Brain microvascular endothelial cell (primary cell): ENCODE results near the gene MAML2.

ENCODE experiments used
- DNase-seq: peaks from one replicate; pipeline ENCODE4 v3.0.0-alpha.2; 2020
- H3K27ac ChIP-seq: fragments of 250-450 bp; sonication (Bioruptor Pico); 2 replicates; pipeline ENCODE4 v1.5.1; 2020; ENCODE audit warnings: mild to moderate bottlenecking, moderate library complexity
- H3K27me3 ChIP-seq: fragments of 250-450 bp; sonication (Bioruptor Pico); replicated peaks from 2 replicates; pipeline ENCODE4 v1.5.1; 2020; ENCODE audit warnings: mild to moderate bottlenecking
- H3K36me3 ChIP-seq: fragments of 250-450 bp; sonication (Bioruptor Pico); replicated peaks from 2 replicates; pipeline ENCODE4 v1.5.1; 2020; ENCODE audit warnings: mild to moderate bottlenecking
- H3K4me3 ChIP-seq: 2 replicates; pipeline ENCODE4 v1.5.1; 2011; ENCODE audit warnings: low read depth, mild to moderate bottlenecking, control low read depth, low read length, moderate library complexity
- in situ Hi-C: cut with HindIII; loops from 2 replicates; pipeline ENCODE4 v1.10.0; 2017; ENCODE audit warnings: low sequenced_read_pairs, low pct_ligation_motif_present
- TF ChIP-seq, protein P1 (sequence below): IDR thresholded peaks from 2 replicates; pipeline ENCODE4 v1.5.1; 2011; ENCODE audit warnings: low read depth, mild to moderate bottlenecking, moderate library complexity, low read length, control low read depth, inconsistent platforms; ENCODE audit errors: missing control alignments

Gene MAML2

DNA sequence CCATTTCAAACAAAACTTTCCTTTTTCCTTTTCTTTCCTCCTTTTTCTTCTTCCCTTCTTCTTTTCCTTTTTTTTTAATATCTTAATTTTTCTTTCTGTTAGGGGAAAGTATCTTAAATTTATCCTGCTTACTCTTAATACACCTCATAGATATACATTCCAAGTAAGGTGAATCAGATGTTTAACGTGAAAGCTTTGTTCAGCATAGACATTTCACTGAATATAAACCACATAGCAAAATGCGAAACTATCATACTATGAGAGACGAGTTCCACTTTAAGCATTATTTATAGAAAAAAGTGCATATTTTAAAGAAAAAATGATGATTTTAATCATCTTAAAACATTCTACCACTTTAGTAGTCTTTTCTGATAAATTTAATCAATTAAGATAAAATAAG is 281.3 kb downstream of the MAML2 start:
- H3K27ac ChIP-seq, result no peak overlapping the region

GRCh38 chr11:96061069-96061468 is 281.9 kb downstream of the MAML2 start:
- no peaks in the 10 kb centered on the region for H3K27me3 ChIP-seq
- H3K27ac ChIP-seq, result no peak overlapping the region
- TF ChIP-seq, protein P1, sequence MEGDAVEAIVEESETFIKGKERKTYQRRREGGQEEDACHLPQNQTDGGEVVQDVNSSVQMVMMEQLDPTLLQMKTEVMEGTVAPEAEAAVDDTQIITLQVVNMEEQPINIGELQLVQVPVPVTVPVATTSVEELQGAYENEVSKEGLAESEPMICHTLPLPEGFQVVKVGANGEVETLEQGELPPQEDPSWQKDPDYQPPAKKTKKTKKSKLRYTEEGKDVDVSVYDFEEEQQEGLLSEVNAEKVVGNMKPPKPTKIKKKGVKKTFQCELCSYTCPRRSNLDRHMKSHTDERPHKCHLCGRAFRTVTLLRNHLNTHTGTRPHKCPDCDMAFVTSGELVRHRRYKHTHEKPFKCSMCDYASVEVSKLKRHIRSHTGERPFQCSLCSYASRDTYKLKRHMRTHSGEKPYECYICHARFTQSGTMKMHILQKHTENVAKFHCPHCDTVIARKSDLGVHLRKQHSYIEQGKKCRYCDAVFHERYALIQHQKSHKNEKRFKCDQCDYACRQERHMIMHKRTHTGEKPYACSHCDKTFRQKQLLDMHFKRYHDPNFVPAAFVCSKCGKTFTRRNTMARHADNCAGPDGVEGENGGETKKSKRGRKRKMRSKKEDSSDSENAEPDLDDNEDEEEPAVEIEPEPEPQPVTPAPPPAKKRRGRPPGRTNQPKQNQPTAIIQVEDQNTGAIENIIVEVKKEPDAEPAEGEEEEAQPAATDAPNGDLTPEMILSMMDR, result no peak
- H3K4me3 ChIP-seq, result no peak overlapping the region
- DNase-seq, result no peak
- in situ Hi-C loops, result no loop called here
- H3K36me3 ChIP-seq, result no peaks in the 10 kb centered on the region

More for the DNA sequence above, 281.3 kb downstream of the MAML2 start:
- no peak overlapping the region for H3K4me3 ChIP-seq
- no peaks in the 10 kb centered on the region for H3K27me3 ChIP-seq
- H3K36me3 ChIP-seq, result no peaks in the 10 kb centered on the region
- TF ChIP-seq, protein P1, result no peak
- in situ Hi-C loops, result no loop called here
- no peak for DNase-seq

DNA sequence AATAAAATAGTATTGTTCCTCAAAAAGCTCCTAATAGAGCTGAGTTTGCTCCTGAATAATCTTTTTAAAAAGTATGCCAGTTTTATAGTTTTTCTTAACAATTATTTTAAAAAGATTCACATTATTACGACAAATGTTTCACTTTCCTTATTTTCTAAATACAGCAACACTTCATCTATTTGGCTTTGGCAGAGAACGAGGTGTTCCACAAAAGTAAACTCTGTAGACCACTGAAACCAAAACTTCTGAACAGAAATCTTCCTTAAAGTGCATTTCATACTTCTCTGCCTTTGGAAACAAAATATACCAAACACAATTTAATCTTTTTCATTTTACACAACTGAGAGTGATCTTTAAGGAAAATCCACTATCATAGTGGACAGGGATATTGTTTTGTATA is 285.5 kb downstream of the MAML2 start:
- H3K27ac ChIP-seq, result no peak overlapping the region
- TF ChIP-seq, protein P1, result no peak
- in situ Hi-C loops, result no loop called here
- H3K27me3 ChIP-seq, result no peaks in the 10 kb centered on the region
- H3K36me3 ChIP-seq, result no peaks in the 10 kb centered on the region
- H3K4me3 ChIP-seq, result no peak overlapping the region
- no peak for DNase-seq

DNA sequence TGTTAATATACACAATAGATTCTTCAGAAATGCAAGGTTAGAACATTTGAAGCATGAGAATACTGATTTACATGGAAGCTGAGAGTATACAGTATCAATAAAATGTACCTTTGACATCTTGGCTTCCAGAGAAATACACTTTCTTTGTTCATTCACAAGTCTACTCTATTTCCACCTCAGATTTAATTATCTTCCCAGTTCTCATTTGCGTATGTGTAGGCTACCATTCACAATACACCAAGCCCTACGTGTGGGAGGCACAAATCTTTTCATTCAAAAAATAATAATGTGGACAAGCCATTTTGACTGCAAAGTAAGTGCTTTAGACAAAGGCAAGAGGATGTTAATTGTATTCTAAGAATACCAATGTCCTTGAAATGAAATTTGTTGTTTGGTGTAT is 286.4 kb downstream of the MAML2 start:
- in situ Hi-C loops, result no loop called here
- DNase-seq, result no peak
- H3K36me3 ChIP-seq, result no peaks in the 10 kb centered on the region
- H3K27me3 ChIP-seq, result no peaks in the 10 kb centered on the region
- TF ChIP-seq, protein P1, result no peak
- H3K27ac ChIP-seq, result peak overlapping the region; percentile 4
- H3K4me3 ChIP-seq, result no peak overlapping the region

- in situ Hi-C loops, result no loop called here
- Histone ChIP-seq H3K27ac (peak overlapping the region; percentile 44), H3K4me3 (no peak overlapping the region), H3K27me3 (no peaks in the 10 kb centered on the region), H3K36me3 (no peaks in the 10 kb centered on the region)
- peak; percentile 44 for DNase-seq
- TF ChIP-seq, protein P1, result no peak
These were observed 287.1 kb downstream of the MAML2 start for GRCh38 chr11:96055706-96056387.
